ENCODE results near the gene LAMA2. TPM values are rescaled to one million over a fixed set of nuclear protein-coding genes. Genes with fewer than 3 reads are reported as not detected.

Gene LAMA2
- total RNA-seq (2014; rRNA removed; shearing (Covaris generic)) = 1.3 TPM in 2 replicates
- polyA plus RNA-seq (2015; cell fraction: cytosol; rRNA removed) = 2.1 and 3.8 TPM in 2 replicates
- polyA plus RNA-seq (2015; cell fraction: nucleus; rRNA removed) = 4.6 and 9.2 TPM in 2 replicates

GRCh38 chr6:128882991-128883611, at the start of gene LAMA2:
LAMA2 (plus strand) TSS chr6:128883138; CDS start chr6:128883246, 108 bp downstream.
- DNase-seq (ENCODE audit: low read depth, low spot score) = peak; percentile 39
- in situ Hi-C loops (cut with HindIII; ENCODE audit: low pct_unique_long_range_greater_than_20kb, low sequenced_read_pairs) = no loop called here

- in situ Hi-C loops (cut with HindIII; ENCODE audit: low pct_unique_long_range_greater_than_20kb, low sequenced_read_pairs) = no loop called here
- DNase-seq (ENCODE audit: low read depth, low spot score) = no peak
Observed at GRCh38 chr6:128836761-128837160, 46.2 kb upstream of the LAMA2 start.

GRCh38 chr6:128841518-128841917, 41.4 kb upstream of the LAMA2 start:
- in situ Hi-C loops (cut with HindIII; ENCODE audit: low pct_unique_long_range_greater_than_20kb, low sequenced_read_pairs) = no loop called here
- DNase-seq (ENCODE audit: low read depth, low spot score) = no peak

GRCh38 chr6:128844598-128844997, 38.3 kb upstream of the LAMA2 start:
- no peak for DNase-seq (ENCODE audit: low read depth, low spot score)
- in situ Hi-C loops (cut with HindIII; ENCODE audit: low pct_unique_long_range_greater_than_20kb, low sequenced_read_pairs) = no loop called here

DNA sequence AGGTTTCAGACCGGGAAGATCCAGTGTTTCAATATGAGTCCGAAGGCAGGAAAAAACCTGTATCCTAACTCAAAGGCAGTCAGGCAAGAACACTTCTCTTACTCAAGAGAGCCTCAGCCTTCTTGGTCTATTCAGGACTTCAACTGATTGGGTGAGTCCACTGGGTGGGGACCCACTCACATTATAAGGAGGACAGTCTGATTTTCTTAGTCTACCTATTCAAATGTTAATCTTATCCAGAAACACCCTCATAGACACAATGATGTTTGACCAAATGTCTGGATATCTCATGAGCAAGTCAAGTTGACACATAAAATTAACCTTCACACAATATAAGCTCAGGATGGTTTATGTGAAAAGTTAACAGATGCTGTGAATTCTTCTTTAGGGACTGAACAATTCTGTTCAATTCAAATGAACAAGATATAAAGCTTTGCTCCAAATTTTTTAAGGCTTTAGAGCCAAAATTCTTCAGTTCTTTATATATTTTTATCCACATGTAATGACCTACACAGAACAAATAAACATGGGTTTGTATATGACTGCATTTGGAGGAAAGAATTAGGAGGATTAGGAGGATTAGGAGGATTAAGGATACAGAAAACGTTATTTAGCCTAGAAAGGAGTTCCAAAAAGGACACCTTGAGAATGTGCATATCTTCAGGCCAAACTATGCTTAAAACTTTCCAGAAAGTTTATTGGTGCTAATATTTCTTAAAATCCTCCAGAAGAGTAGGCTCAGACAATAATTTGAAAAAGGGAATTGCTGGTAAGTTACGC, 35.3 kb upstream of the LAMA2 start:
- DNase-seq (ENCODE audit: low read depth, low spot score) = no peak
- in situ Hi-C loops (cut with HindIII; ENCODE audit: low pct_unique_long_range_greater_than_20kb, low sequenced_read_pairs) = no loop called here

DNA sequence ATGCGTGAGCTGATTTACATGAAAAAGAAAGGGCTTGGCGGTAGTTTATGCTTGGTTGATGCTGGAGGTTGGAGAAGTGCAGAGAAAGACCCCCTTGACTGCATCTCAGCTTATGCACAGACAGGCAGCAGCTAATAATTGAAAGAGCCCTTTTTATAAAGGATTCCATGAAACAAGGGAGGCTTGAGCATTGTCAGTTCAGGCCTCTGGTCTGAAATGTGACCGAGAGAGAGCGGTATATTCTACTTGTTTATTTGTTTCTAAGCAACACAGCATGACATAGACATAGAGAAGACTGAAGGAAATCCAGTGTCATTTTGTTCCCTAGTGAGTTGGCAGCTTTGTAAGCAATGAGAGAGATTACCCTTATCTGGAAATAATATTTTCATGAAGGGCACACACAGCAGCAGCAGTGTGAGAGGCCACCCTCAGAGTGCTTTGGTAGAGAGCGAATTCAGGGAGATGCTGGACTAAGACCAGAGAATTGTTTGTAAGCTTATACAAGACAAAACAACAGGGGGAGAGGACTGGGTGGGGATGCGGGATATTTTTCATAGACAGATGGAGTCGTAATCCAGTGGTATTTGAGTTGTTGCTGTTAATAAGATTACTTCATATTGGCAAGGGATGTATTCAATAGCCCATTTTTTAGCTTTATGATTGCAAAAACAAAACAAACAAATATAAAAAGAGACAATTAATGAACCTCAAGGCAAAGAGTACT, 34.6 kb upstream of the LAMA2 start:
- in situ Hi-C loops (cut with HindIII; ENCODE audit: low pct_unique_long_range_greater_than_20kb, low sequenced_read_pairs) = no loop called here

GRCh38 chr6:128855581-128856085, 27.3 kb upstream of the LAMA2 start:
- no peak for DNase-seq (ENCODE audit: low read depth, low spot score)
- in situ Hi-C loops (cut with HindIII; ENCODE audit: low pct_unique_long_range_greater_than_20kb, low sequenced_read_pairs) = no loop called here

More for the DNA sequence above, 34.6 kb upstream of the LAMA2 start:
- DNase-seq (ENCODE audit: low read depth, low spot score) = no peak

DNA sequence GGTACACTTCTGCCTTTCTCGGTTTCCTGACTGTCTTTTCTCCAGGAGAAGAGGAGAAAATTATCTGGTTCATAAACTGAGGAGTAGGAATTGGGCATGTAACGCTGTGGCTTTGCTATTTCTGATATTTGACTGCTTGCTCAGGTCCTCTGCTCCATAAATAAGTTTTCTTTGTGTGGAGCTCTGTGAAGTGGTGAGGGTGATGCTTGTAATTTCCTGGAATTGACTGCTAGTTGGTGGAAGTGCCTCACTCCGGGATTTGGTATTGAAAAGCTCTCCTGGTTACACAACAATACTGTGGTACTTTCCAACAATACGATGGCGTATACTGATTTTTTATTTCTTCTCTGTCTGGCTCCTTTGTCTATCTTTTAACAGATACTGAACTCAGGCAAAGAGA, 25.1 kb upstream of the LAMA2 start:
- DNase-seq (ENCODE audit: low read depth, low spot score) = no peak
- in situ Hi-C loops (cut with HindIII; ENCODE audit: low pct_unique_long_range_greater_than_20kb, low sequenced_read_pairs) = no loop called here

DNA sequence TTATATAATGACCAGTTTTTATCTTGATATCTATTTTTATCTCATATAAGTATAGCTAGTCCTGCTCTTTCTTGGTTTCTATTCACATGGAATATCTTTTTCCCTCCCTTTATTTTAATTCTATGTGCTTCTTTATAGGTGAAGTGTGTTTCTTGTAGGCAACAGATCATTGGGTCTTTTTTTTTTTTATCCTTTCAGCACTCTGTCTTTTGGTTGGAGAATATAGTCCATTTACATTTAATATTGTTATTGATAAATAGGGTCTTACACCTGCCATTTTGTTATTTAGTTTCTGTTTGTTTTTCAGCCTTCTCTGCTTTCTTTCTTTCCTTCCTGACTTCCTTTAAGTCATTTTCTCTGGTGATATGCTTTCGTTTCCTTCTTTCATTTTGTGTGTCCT, 22.2 kb upstream of the LAMA2 start:
- in situ Hi-C loops (cut with HindIII; ENCODE audit: low pct_unique_long_range_greater_than_20kb, low sequenced_read_pairs) = no loop called here
- no peak for DNase-seq (ENCODE audit: low read depth, low spot score)

- in situ Hi-C loops (cut with HindIII; ENCODE audit: low pct_unique_long_range_greater_than_20kb, low sequenced_read_pairs) = no loop called here
Observed at GRCh38 chr6:128863983-128864382, 19.0 kb upstream of the LAMA2 start.

GRCh38 chr6:128870746-128871145, 12.2 kb upstream of the LAMA2 start:
- in situ Hi-C loops (cut with HindIII; ENCODE audit: low pct_unique_long_range_greater_than_20kb, low sequenced_read_pairs) = no loop called here

More at GRCh38 chr6:128863983-128864382, 19.0 kb upstream of the LAMA2 start:
- no peak for DNase-seq (ENCODE audit: low read depth, low spot score)

GRCh38 chr6:128874863-128875262, 8.1 kb upstream of the LAMA2 start:
- DNase-seq (ENCODE audit: low read depth, low spot score) = no peak
- in situ Hi-C loops (cut with HindIII; ENCODE audit: low pct_unique_long_range_greater_than_20kb, low sequenced_read_pairs) = no loop called here

More at GRCh38 chr6:128870746-128871145, 12.2 kb upstream of the LAMA2 start:
- no peak for DNase-seq (ENCODE audit: low read depth, low spot score)

GRCh38 chr6:128882560-128882959, 378 bp upstream of the LAMA2 start:
- in situ Hi-C loops (cut with HindIII; ENCODE audit: low pct_unique_long_range_greater_than_20kb, low sequenced_read_pairs) = no loop called here

GRCh38 chr6:128883906-128884305, 968 bp downstream of the LAMA2 start:
- no peak for DNase-seq (ENCODE audit: low read depth, low spot score)
- in situ Hi-C loops (cut with HindIII; ENCODE audit: low pct_unique_long_range_greater_than_20kb, low sequenced_read_pairs) = no loop called here

More at GRCh38 chr6:128882560-128882959, 378 bp upstream of the LAMA2 start:
- DNase-seq (ENCODE audit: low read depth, low spot score) = no peak

DNA sequence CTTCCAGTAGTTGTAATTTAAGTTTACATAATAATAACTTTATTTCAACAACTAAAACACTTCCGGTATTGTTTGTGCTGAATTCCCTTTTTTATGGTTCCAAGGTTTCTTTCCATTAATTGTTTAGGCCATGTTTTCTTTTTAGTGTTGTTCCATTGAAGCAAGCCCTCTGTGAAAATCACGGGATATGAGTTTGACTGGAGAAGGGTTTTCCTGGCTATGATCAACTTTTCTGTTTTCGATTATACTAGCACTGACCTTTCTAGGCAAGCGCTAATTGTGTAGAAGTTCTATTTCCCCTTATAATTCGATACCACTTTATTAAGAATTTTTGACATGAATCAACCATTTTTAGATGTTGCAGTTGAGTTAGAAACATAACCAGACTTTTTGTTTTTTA, 2.4 kb downstream of the LAMA2 start:
- DNase-seq (ENCODE audit: low read depth, low spot score) = no peak
- in situ Hi-C loops (cut with HindIII; ENCODE audit: low pct_unique_long_range_greater_than_20kb, low sequenced_read_pairs) = no loop called here

GRCh38 chr6:128886706-128887105, 3.8 kb downstream of the LAMA2 start:
- DNase-seq (ENCODE audit: low read depth, low spot score) = no peak
- in situ Hi-C loops (cut with HindIII; ENCODE audit: low pct_unique_long_range_greater_than_20kb, low sequenced_read_pairs) = no loop called here

DNA sequence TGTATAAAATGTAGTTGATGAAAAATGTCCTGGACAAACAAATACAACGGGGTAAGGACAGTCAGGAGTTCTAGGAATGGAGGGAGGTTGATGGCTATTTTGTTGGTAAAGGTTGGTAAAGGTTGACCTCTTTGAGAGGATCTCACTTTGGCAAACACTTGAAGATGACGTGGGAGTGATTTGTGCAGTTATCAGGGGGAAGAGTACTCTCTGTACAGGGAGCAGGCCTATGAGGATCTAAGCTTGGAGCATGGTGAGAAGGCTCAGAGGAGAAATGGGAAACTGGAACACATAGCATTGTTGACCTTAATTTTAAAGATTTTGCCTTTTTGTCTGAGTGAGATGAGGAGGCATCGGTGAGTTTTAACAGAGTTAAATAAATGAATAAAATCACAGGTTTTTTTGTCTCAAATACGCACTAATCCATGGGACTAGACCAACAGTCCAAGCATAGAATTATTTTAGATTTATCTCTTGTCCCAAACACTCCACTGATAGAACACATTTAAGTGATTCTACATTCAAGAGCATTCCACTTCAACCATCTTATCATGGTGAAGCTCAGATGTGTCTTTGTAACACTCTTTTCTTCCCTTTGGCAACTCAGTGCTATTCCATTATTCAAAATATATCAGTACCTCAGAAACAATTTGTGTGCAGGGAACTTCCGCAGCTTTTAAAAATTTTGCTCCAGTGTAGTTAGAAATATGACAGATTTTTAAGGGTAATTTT, 5.7 kb downstream of the LAMA2 start:
- no peak for DNase-seq (ENCODE audit: low read depth, low spot score)
- in situ Hi-C loops (cut with HindIII; ENCODE audit: low pct_unique_long_range_greater_than_20kb, low sequenced_read_pairs) = no loop called here
